HG03378 (cell line): ENCODE measurements around the gene PCDHGC4.

Experiments used
- ATAC-seq: cut with Tn5 transposase; IDR thresholded peaks from one replicate; pipeline ENCODE4 v1.9.1; 2021; ENCODE audit warnings: mild to moderate bottlenecking, moderate library complexity; ENCODE audit not compliant: unreplicated experiment

PCDHGC4 gene

DNA sequence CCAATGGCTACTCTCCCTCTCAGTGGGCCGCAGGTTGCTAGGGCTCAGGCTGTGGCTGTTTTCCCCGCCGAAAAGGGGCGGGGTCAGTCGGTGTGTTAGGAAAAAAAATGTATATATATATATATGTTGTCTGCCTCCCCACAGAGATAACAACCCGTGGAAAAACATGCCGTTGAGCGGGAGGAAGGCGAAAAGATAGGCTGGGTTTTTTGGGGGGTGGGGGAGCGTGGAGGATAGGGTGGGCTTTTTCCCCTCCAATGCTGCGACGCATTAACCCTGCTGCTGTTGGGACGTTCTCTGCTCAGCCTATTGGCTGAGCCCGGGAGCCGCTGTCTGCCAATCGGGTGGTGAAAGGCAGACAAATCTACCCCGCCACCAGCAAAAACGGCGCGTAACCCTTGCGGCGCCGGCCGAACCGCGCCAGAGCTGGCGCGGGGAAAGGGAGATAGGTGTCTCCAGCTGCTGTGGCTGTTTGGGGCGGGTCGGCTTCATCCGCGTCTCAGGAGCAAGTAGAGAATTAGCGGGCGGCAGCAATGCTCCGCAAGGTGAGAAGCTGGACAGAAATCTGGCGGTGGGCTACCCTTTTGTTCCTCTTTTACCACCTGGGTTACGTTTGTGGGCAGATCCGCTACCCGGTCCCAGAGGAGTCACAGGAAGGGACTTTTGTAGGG lies at the start of gene PCDHGC4:
Gene PCDHGC4, plus strand, starts transcription at position 390 of the 671 bp plus-strand sequence. Its CDS starts 144 bp downstream, at position 534.
- no peak for ATAC-seq

GRCh38 chr5:141437221-141437620 lies 47.6 kb upstream of the PCDHGC4 start:
- no peak for ATAC-seq

- no peak for ATAC-seq
Observed at GRCh38 chr5:141439411-141440141, 45.3 kb upstream of the PCDHGC4 start.

GRCh38 chr5:141440341-141440740 lies 44.5 kb upstream of the PCDHGC4 start:
- no peak for ATAC-seq

DNA sequence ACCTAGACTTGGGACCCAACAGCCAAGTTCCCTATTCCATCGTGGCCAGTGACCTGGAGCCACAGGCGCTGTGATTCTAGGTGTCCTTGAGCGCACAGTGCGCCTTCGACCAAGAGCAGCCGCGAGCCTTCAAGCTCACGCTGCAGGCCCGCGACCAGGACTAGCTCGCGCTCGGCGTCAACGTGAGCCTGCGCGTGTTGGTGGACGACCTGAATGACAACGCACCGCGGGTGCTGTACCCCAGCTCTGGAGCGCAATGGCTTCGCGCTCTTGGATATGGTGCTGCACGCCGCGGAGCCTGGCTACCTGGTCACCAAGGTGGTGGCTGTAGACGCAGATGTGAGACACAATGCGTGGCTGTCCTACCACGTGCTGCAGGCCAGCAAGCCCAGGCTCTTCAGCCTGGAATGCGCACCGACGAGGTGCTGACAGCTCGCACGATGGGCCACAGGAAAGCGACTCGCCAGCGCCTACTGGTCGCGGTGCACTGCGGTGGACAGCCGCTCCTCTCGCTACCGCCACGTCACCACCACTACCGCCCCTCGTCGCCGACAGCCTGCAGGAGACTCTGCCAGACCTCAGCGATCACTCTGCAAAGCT lies 43.2 kb upstream of the PCDHGC4 start:
- no peak for ATAC-seq

DNA sequence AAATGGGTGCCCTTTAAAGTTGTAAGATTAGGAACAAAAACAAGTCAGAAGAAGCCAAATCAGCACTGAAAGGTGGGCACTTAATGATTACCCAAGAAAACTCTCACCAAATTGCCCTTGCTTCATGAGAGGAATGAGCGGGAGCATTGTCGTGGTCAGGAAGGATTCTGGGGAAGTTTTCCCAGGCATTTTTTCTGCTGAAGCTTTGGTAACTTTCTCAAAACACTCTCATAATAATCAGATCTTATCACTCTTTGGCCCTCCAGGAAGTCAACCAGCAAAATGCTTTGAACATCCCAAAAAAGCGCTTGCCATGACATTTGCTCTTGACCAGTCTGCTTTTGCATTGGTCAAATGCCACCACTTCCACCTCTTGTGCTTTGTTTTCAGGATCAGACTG lies 19.5 kb upstream of the PCDHGC4 start:
- no peak for ATAC-seq

GRCh38 chr5:141475625-141476131 lies 9.2 kb upstream of the PCDHGC4 start, which contains the start of gene PCDHGC3:
Gene PCDHGC3 (plus strand): TSS chr5:141475966. CDS start chr5:141476117, 151 bp downstream.
- peak; percentile 96 for ATAC-seq

DNA sequence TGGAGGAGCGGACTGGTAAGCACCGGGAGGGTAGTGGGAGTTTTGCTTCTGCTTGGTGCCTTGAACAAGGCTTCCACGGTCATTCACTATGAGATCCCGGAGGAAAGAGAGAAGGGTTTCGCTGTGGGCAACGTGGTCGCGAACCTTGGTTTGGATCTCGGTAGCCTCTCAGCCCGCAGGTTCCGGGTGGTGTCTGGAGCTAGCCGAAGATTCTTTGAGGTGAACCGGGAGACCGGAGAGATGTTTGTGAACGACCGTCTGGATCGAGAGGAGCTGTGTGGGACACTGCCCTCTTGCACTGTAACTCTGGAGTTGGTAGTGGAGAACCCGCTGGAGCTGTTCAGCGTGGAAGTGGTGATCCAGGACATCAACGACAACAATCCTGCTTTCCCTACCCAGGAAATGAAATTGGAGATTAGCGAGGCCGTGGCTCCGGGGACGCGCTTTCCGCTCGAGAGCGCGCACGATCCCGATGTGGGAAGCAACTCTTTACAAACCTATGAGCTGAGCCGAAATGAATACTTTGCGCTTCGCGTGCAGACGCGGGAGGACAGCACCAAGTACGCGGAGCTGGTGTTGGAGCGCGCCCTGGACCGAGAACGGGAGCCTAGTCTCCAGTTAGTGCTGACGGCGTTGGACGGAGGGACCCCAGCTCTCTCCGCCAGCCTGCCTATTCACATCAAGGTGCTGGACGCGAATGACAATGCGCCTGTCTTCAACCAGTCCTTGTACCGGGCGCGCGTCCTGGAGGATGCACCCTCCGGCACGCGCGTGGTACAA lies 8.5 kb upstream of the PCDHGC4 start:
- peak; percentile 23 for ATAC-seq

DNA sequence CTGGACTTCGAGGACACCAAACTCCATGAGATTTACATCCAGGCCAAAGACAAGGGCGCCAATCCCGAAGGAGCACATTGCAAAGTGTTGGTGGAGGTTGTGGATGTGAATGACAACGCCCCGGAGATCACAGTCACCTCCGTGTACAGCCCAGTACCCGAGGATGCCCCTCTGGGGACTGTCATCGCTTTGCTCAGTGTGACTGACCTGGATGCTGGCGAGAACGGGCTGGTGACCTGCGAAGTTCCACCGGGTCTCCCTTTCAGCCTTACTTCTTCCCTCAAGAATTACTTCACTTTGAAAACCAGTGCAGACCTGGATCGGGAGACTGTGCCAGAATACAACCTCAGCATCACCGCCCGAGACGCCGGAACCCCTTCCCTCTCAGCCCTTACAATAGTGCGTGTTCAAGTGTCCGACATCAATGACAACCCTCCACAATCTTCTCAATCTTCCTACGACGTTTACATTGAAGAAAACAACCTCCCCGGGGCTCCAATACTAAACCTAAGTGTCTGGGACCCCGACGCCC lies 7.7 kb upstream of the PCDHGC4 start:
- no peak for ATAC-seq

GRCh38 chr5:141477815-141478214 lies 7.0 kb upstream of the PCDHGC4 start:
- ATAC-seq = no peak

- no peak for ATAC-seq
Observed at GRCh38 chr5:141478321-141478945, 6.4 kb upstream of the PCDHGC4 start.

DNA sequence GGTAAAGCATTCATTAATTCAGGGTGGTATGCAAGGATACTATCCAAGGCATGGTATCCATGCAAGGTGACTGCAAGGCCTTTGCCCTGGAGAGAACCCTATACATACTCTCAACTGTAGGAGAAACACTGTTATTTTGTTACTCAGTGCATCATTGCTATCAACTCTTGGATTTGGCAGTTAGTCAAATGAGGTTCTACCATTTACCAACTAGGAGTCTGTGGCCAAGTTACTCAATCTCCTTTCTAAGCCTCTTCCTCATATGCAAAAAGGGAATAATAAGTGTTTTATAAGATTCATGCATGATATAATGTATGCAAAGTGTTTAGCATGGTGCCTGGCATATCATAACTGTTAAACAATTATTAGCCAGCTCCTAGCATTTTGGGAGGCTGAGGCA lies 5.1 kb upstream of the PCDHGC4 start:
- no peak for ATAC-seq

DNA sequence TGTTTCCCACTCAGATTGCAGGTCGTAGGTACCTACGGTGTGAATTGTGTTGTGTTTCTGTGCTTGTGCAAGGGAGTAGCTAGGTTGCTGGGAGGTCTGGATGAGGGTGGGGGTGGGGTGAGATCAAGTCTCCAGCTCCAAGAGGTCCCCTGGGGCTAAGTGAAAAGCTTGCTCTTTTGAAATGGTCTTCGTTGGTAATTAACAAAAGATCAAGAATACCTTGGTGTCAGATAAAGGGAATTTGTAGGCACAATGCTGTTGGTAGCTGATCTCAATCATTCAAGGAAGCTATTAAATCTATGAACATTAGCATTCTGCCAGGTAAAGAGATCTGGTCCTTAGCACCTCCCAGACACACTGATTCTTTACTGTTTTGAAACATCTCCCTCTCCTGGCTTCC lies 928 bp upstream of the PCDHGC4 start:
- no peak for ATAC-seq

GRCh38 chr5:141484310-141484640 lies 555 bp upstream of the PCDHGC4 start:
- ATAC-seq = no peak

DNA sequence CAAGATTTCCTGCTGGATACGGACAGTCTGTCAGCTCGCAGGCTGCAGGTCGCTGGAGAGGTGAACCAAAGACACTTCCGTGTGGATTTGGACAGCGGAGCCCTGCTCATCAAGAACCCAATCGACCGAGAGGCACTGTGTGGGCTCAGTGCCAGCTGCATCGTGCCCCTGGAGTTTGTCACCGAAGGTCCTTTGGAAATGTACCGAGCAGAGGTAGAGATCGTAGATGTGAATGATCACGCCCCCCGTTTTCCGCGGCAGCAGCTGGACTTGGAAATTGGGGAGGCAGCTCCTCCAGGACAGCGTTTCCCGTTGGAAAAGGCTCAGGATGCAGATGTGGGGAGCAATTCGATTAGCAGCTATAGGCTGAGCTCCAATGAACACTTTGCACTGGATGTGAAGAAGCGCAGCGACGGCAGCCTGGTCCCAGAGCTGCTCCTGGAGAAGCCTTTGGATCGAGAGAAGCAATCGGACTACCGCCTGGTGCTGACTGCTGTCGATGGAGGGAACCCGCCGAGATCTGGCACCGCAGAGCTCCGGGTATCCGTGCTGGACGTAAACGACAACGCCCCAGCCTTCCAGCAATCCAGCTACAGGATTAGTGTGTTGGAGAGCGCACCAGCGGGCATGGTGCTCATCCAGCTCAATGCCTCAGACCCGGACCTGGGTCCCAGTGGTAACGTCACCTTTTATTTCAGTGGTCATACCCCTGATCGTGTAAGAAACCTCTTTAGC lies 658 bp downstream of the PCDHGC4 start:
- no peak for ATAC-seq

- ATAC-seq = no peak
Observed at GRCh38 chr5:141486091-141486490, 1.3 kb downstream of the PCDHGC4 start.

DNA sequence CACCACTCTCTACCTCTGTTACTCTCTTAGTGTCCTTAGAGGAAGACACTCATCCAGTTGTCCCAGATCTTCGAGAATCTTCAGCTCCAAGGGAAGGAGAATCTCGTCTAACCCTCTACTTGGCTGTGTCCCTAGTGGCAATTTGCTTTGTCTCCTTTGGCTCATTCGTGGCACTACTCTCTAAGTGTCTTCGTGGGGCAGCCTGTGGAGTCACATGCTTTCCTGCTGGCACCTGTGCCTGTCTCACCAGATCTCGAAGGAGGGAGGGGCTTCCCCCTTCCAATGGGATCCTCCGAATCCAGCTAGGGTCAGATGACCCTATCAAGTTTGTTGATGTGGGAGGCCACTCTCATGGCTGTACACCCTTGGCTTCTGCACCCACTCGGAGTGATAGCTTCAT lies 2.3 kb downstream of the PCDHGC4 start:
- no peak for ATAC-seq

DNA sequence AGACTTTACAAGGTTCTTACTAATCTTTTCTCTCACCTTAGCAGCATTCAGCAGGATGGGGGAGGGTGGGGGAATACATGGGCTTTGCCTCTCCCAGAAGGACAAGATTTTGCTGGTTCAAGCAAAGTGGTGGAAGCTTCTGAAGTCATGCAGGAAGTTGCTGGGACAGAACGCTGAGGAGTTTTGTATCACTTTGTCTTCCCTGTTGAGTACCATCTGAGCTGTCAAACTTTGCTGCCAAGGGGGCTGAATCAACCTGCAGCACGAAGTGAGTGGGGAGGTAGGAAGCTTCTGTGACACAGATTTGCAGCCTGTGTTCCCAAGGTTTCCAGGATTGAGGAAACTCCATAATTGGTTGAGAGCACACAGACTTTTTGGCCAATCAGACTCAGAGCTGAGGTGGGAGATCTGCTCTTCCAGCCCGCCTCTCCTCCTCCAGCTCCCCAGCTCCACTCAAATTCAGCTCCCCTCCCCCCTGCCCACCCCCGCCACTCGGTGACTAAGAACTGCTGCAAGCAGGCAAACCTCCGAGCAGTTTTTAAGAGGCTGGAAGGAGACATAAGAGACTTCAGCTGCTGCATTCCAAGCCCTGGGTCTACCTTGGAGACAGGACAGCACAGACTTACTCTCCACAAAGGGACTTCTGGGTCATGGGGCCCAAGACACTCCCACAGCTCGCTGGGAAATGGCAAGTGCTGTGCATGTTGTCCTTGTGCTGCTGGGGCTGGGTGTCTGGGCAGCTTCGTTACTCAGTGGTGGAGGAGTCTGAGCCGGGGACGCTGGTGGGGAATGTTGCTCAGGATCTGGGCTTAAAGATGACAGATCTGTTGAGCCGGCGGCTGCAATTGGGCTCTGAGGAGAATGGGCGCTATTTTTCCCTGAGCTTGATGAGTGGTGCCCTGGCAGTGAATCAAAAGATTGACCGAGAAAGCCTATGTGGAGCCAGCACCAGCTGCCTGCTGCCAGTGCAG lies 4.0 kb downstream of the PCDHGC4 start, which contains the start of gene PCDHGC5:
Gene PCDHGC5, plus strand, starts transcription at position 491 of the 971 bp plus-strand sequence. Its CDS starts 160 bp downstream, at position 651.
- ATAC-seq = no peak
